NCI-H1436 treated with DMSO at 0.1 percent for 48 hours (cell line): Measurements from ENCODE around the gene RASAL2.

Experiments used
- DNase-seq: peaks from one replicate; lab custom pipeline; 2025; lab: John Stamatoyannopoulos, UW

Gene RASAL2

GRCh38 chr1:178393370-178393769, 299.5 kb downstream of the RASAL2 start:
- no peak for DNase-seq

- no peak for DNase-seq
Measured at GRCh38 chr1:178396789-178397188, 302.9 kb downstream of the RASAL2 start.

- no peak for DNase-seq
Measured at GRCh38 chr1:178397678-178398077, 303.8 kb downstream of the RASAL2 start.

- DNase-seq, result no peak
Measured at GRCh38 chr1:178399177-178399728, 305.3 kb downstream of the RASAL2 start.

- DNase-seq, result no peak
Measured at GRCh38 chr1:178405137-178405536, 311.2 kb downstream of the RASAL2 start.

GRCh38 chr1:178407215-178407614, 313.3 kb downstream of the RASAL2 start:
- DNase-seq, result no peak

- no peak for DNase-seq
Measured at GRCh38 chr1:178407655-178408054, 313.8 kb downstream of the RASAL2 start.

- DNase-seq, result no peak
Measured at GRCh38 chr1:178408871-178409270, 315.0 kb downstream of the RASAL2 start.

GRCh38 chr1:178409541-178409940, 315.6 kb downstream of the RASAL2 start:
- DNase-seq, result no peak

- no peak for DNase-seq
Measured at GRCh38 chr1:178411756-178412399, 318.0 kb downstream of the RASAL2 start.

GRCh38 chr1:178412400-178412770, 318.5 kb downstream of the RASAL2 start:
- DNase-seq, result no peak

- DNase-seq, result no peak
Measured at GRCh38 chr1:178417858-178418257, 324.0 kb downstream of the RASAL2 start.

GRCh38 chr1:178418284-178418955, 324.5 kb downstream of the RASAL2 start:
- no peak for DNase-seq

GRCh38 chr1:178434360-178434759, 340.5 kb downstream of the RASAL2 start:
- no peak for DNase-seq

- DNase-seq, result no peak
Measured at GRCh38 chr1:178434899-178435435, 341.1 kb downstream of the RASAL2 start.

- no peak for DNase-seq
Measured at GRCh38 chr1:178436899-178437298, 343.0 kb downstream of the RASAL2 start.

GRCh38 chr1:178438432-178438831, 344.5 kb downstream of the RASAL2 start:
- DNase-seq, result no peak

- DNase-seq, result no peak
Measured at GRCh38 chr1:178442925-178443324, 349.0 kb downstream of the RASAL2 start.

GRCh38 chr1:178450871-178451270, 357.0 kb downstream of the RASAL2 start:
- no peak for DNase-seq

GRCh38 chr1:178451529-178451928, 357.6 kb downstream of the RASAL2 start:
- DNase-seq, result no peak

- no peak for DNase-seq
Measured at GRCh38 chr1:178452013-178452412, 358.1 kb downstream of the RASAL2 start.

GRCh38 chr1:178456472-178456871, 362.6 kb downstream of the RASAL2 start:
- DNase-seq, result no peak

- no peak for DNase-seq
Measured at GRCh38 chr1:178457651-178458050, 363.7 kb downstream of the RASAL2 start.
